DMS79 treated with DMSO at 0.1 percent for 48 hours (cell line): ENCODE data around the gene ERG.
A peak's percentile ranks its signal among the peaks of the same experiment; 100 is the strongest.

Source experiments
- DNase-seq: peaks from one replicate; lab custom pipeline; 2025; lab: John Stamatoyannopoulos, UW

ERG gene, protein sequence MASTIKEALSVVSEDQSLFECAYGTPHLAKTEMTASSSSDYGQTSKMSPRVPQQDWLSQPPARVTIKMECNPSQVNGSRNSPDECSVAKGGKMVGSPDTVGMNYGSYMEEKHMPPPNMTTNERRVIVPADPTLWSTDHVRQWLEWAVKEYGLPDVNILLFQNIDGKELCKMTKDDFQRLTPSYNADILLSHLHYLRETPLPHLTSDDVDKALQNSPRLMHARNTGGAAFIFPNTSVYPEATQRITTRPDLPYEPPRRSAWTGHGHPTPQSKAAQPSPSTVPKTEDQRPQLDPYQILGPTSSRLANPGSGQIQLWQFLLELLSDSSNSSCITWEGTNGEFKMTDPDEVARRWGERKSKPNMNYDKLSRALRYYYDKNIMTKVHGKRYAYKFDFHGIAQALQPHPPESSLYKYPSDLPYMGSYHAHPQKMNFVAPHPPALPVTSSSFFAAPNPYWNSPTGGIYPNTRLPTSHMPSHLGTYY

DNA sequence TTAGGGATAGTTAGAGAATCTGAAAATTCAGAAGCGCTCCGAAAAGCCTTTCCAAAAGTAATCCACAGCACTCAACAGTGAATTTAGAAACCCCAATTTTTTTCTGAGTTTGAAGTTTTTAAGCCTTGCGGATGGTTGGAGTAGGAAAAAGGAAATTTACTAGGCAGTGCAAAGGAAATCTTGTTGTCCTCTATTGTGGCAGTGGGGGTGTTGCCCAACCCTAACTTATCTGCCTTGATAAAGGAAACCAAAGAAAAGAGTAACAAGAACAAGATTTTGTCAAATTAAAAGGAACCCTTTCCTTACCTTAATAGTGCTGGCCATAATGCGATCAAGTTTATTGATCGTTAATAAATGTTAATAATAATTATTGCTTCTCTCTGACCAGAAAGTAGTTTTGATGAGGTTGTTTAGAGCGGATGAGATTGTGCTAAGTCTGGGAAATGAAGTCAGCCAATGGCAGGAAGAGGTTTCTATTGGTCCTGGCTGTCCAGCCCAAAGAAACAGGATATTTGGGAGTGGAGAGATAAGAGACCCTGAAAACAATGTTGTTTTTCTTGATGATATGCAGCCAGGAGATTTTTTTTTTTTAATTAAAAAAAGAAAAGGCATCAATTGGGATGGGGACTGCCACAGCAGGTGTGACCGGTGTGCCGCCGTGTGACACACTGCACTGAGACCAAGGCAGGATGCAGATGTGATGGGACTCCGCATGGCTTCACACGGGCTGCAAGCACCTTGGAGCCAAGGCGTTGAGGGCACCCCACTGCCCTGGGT, at the start of gene ERG:
ERG (minus strand) TSS at position 421 of the 777 bp plus-strand sequence; CDS start at position 324, 97 bp downstream.
- no peak for DNase-seq

- no peak for DNase-seq
Observed at GRCh38 chr21:38544661-38545060, 46.4 kb upstream of the ERG start.

DNA sequence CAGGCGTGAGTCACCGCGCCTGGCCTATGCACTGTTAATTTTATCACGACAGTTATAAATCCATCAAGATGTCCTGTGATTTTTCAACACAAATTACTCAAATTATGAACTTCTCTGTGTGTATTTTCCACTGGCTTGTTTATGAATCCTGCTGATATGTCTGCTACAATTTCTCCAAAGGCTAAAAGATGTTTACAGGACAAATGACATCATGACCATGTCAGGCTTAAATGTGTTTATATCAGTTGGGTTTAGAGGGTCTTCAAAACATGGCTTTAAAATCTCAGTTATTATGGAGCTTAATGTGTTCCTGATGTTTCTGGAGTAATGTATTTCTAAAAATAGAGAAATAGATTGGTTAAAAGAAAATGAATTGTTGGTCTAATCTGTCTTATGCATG, 44.0 kb upstream of the ERG start:
- no peak for DNase-seq

GRCh38 chr21:38538353-38538752, 40.1 kb upstream of the ERG start:
- DNase-seq = no peak

- DNase-seq = no peak
Observed at GRCh38 chr21:38534591-38534990, 36.3 kb upstream of the ERG start.

GRCh38 chr21:38533887-38534286, 35.6 kb upstream of the ERG start:
- DNase-seq = peak; percentile 8

DNA sequence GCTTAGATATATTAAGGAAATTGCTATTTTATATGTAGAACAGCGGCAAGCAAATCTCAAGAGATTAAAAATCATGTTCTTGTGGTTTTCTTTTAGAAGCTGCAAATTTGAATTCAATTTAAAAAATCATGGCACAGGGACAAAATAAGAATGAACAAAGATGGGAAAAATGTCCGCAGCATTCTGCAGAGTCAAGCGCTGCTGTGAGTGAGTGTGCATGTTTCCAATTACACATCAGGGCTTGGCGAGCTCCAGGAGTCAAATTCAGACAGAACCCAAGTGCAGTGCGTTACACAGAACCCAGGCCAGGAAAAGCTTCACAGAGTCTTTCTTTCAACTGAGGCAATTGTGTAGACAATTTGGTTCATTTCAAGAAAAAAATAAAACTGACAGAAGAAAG, 33.3 kb upstream of the ERG start:
- no peak for DNase-seq

DNA sequence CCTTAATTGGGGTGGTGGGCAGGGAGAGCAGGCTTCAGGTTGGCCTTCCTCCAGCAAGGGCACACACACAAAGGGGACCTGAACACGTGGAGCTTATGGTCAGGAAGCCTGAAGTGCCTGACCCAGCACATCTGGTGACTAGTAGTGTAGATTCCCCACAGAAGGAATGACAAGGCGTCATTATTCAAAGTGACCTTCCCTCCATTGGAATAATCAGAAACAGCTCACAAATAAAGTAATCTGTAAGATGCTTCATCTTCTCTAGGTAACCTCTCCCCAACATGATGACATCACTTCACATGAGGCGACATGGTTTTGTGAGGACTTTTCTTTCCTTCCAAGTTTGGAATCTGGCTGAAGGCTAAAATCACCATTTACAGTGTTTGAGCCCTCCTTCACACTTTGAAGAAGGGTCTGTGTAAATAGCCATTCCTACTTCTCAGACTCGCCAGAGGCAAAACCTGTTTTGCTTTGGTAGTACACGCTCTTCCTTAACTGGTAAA, 32.8 kb upstream of the ERG start:
- no peak for DNase-seq

GRCh38 chr21:38527737-38528136, 29.5 kb upstream of the ERG start:
- no peak for DNase-seq

GRCh38 chr21:38525454-38525853, 27.2 kb upstream of the ERG start:
- no peak for DNase-seq

DNA sequence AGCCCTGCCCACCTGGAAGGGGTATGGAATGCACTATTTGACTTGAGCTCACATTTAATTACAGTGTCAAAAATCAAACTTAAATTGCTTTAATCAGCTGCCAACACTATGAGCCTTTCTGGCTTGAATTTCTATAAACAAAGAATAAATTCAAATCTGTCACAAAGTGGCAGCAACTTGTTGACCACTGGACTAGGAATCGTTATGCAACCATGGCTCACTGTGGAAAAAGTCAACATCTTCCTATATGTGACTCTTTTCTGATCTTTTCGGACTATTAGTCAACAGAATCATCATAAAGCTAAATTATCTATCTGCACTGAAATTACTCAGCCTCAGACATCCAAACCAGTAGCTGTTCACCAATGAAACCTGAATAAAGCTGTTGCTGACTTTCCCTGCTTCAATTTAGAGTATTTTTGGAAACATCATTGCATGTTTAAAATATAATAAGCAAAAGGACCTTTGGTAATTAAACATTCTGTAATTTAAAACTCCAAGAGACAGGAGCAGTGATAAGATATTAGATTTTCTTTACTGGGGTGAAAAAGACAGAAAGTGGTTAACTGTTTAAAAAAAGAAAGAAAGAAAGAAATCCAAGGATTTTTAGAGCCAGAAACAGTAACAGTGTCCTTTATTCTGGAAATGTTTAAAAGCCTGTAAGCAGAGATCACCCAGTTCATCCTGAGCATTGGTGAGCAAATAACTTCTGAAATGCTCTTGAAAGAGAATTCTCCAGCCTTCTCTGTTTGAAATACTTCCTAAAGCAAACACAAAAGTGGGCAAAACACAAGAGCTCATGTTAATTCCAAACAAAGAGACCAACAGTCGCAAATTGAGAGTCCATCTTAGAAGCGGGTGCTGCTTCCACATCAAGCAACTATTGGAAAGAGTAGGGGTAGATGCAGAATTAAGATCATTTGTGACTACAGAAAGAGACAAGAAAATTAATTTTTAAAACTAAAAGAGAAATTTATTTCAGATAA, 26.2 kb upstream of the ERG start:
- DNase-seq = no peak

DNA sequence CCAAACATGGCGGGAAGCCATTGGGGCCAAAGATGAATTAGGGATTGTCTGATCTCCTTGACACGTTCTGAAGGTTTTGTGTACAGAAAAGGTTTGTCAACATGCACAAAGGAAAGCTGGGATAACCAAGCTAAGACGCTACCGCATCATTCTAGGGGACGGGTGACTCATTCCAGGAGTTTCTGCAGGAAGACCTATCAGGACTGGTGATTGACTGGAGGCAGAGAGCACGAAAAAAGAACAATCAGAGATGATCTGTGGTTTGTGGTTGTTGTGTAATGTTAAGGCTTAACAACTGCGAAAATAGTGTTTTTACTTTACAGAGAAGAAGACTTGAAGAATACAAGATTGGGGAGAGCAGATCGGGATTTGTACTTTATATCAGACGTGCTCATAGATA, 22.2 kb upstream of the ERG start:
- no peak for DNase-seq

DNA sequence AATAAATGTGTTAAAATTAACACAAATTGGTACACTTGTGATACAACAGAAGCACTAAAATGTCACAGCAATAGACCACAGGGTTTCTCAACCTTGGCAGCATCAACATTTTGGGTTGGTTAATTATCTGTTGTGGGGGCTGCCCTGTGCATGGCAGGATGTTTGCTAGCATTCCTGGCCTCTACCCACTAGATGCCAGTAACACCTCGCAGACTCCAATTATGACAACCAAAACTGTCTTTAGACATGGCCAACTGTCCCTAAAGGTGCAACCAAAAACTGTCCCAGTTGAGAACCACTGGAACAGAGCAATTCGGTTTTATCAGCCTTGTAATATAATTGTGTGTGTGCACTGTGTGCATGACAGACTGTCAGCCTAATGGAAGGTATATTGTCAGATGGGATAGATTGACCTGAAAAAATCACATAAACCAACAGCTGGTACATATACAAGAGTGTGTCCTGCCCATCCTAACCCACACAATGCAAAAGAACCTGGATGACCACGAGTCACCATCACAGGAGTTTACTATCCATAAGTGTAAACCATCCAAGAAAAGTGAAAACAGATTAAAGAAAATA, 13.5 kb upstream of the ERG start:
- DNase-seq = no peak

- DNase-seq = no peak
Observed at GRCh38 chr21:38511198-38511597, 12.9 kb upstream of the ERG start.

- no peak for DNase-seq
Observed at GRCh38 chr21:38507374-38507942, 9.2 kb upstream of the ERG start.

GRCh38 chr21:38506661-38507281, 8.5 kb upstream of the ERG start:
- no peak for DNase-seq

DNA sequence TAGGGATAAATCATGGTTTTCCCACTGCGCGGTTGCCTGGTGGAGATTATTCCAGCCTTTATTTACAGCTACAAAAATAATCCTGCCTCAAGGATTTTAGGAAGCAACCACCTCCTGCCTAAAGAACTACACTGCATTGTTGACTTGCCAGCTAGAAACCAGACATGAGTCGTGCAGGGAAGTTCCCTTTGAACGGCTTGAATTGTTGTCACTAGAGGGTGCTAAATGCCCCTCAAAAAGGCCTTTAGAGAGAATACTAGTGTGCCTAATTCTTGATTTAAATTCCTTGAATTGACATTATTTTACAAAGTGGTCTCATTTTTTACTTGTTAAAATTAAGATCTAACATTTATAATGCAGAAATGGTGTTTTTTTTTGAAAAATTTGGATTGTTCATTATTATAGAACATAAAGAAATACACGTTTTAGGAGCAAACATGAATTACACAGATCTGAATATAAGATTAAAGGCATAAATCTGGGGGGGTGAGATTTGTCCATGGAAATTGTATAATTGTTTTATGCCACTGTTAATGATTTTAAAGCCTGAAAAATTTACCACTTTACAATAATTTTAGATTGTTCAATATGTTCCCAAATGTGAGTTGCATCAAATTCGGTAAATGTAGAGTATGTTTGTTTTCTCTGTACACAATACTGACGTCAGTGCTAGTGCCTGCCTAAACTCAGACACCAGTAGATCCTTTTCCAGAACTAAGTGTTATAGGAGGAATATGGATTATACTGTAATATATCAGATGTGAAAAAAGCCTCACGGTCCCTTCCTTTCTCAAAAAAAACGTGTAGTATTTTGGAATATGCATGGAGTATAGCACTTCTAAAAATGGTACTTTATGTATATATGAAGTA, 7.6 kb upstream of the ERG start:
- peak; percentile 40 for DNase-seq

DNA sequence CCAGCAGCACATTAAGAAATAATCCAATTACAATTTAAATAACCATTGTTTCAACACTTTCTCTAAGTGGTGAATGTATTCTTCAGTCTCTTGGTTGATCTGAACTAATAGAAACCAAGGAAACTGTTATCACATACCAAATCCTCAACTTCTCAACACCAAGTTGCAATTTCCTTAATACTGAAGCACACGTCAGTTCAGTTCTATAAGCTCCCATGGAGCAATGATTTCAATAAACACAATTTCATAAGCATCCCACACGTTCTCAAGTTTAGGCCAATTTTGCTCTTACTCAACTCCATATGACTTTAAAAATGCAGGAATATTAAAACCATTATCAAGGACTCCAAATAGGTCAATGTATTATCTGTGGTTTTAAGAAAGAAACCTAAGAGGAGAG, 5.8 kb upstream of the ERG start:
- no peak for DNase-seq

- no peak for DNase-seq
Observed at GRCh38 chr21:38503583-38503982, 5.3 kb upstream of the ERG start.

GRCh38 chr21:38500073-38500472, 1.8 kb upstream of the ERG start:
- DNase-seq = no peak
